Measurements from ENCODE around the gene ASAP3. TPM values are rescaled to one million over a fixed set of nuclear protein-coding genes. Genes with fewer than 3 reads are reported as not detected.

The ASAP3 gene
- total RNA-seq, 1 experiment from 2014 or later: 12.1 TPM

DNA sequence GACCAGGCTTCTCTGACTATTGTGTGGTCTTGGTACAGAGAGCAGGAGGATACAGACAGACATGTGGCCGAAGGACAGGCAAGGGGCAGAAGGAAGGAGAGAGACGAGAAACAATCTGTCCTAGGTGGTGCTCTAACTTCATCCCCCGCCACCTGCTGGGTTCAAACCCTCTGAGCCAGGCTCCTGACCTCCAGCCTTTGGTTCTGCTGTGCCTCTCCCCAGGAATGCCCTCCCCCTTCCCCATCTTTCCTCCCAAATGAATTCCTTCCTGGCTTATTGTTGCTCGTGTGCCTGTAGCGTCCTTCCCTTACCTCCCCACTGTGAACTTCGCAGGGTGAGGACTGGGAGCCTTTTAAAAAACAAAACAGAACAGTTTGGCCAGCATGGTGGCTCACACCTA is 64.8 kb downstream of the ASAP3 start:
- Histone ChIP-seq H3K27me3 (replicated peaks; ENCODE audit: control insufficient read depth, insufficient read depth, low read length) (no peaks in the 10 kb centered on the region), H3K36me3 (ENCODE audit: control insufficient read depth, insufficient read depth, low read length) (no peaks in the 10 kb centered on the region), H3K4me3 (ENCODE audit: low read depth, low read length) (no peak overlapping the region), H3K9me3 (no peaks in the 10 kb centered on the region), H3K4me1 (peaks cover 7% of the 10 kb centered on the region)
- intact Hi-C loops (cut with micrococcal nuclease; ENCODE audit: unreplicated experiment): no loop called here
- Mint-ChIP-seq H3K9me3 (ENCODE audit: unreplicated experiment) (no peaks in the 10 kb centered on the region), H3K27me3 (ENCODE audit: insufficient read depth, unreplicated experiment) (no peaks in the 10 kb centered on the region), H3K4me1 (ENCODE audit: low read depth, unreplicated experiment) (peaks cover 7% of the 10 kb centered on the region), H3K27ac (ENCODE audit: unreplicated experiment) (no peak overlapping the region), H3K36me3 (ENCODE audit: insufficient read depth, unreplicated experiment) (peaks cover 10% of the 10 kb centered on the region), H3K4me3 (ENCODE audit: unreplicated experiment) (no peak overlapping the region)
- no TSS peak for BruUV-seq (replicated peaks)
- TF ChIP-seq CTCF (IDR thresholded peaks at IDR 0.05; ENCODE audit: insufficient read depth in 1 of 2, low read depth in 1 of 2, low read length in 1 of 2, severe bottlenecking in 1 of 2, unreplicated experiment in 1 of 2): no peak
- POLR2A ChIA-PET: no interaction called here
- CTCF ChIA-PET: no interaction called here
- DNase-seq: no peak

DNA sequence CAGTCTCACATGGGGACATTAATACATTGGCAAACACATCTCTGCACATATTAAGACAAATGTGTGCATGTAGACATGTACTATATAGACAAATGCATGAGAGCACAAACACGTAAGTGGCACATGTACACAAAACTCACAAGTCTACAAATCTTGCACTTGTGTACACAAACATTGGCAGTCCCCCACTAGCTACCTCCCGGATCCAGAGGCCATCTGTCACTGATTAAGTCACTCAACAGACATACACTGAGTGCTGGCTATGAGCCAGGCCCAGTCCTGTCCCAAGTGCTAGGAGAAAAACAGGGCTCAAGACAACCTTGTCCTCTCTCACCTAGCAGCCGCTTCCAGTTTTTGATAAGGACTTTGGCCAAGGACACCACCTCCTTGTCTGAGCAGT is 66.4 kb downstream of the ASAP3 start:
- CTCF ChIA-PET: no interaction called here

DNA sequence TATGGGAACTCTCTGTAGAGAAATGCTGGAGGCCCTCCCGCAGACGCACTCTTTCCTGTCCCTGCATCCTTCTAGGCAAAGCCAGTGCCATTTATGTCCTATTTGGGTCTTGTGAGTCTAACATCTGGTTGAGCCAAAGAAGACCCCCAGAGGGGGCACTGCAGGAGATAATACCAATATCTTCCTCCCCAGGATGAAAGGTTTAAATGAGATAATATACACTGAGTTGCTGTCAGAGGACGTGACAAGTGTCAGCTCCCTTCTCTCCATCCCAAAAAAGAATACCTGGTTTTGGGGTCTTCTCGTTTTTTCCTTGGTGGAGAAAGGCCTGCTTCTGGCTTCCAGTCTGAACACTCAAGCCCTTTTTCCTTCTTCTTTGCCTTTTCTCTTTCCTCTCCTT is 67.0 kb downstream of the ASAP3 start:
- Mint-ChIP-seq H3K27ac (ENCODE audit: unreplicated experiment) (no peak overlapping the region), H3K4me1 (ENCODE audit: low read depth, unreplicated experiment) (no peaks in the 10 kb centered on the region), H3K27me3 (ENCODE audit: insufficient read depth, unreplicated experiment) (no peaks in the 10 kb centered on the region), H3K9me3 (ENCODE audit: unreplicated experiment) (no peaks in the 10 kb centered on the region), H3K4me3 (ENCODE audit: unreplicated experiment) (no peak overlapping the region), H3K36me3 (ENCODE audit: insufficient read depth, unreplicated experiment) (no peaks in the 10 kb centered on the region)
- ChIA-PET POLR2A (no interaction called here), CTCF (no interaction called here)
- intact Hi-C loops (cut with micrococcal nuclease; ENCODE audit: unreplicated experiment): no loop called here
- no TSS peak for BruUV-seq (replicated peaks)
- Histone ChIP-seq H3K4me3 (ENCODE audit: low read depth, low read length) (no peak overlapping the region), H3K9me3 (no peaks in the 10 kb centered on the region), H3K4me1 (no peaks in the 10 kb centered on the region), H3K36me3 (ENCODE audit: control insufficient read depth, insufficient read depth, low read length) (no peaks in the 10 kb centered on the region), H3K27me3 (replicated peaks; ENCODE audit: control insufficient read depth, insufficient read depth, low read length) (no peaks in the 10 kb centered on the region)
- no peak for TF ChIP-seq CTCF (IDR thresholded peaks at IDR 0.05; ENCODE audit: insufficient read depth in 1 of 2, low read depth in 1 of 2, low read length in 1 of 2, severe bottlenecking in 1 of 2, unreplicated experiment in 1 of 2)
- no peak for DNase-seq

More for the DNA sequence above, 66.4 kb downstream of the ASAP3 start:
- Histone ChIP-seq H3K4me3 (ENCODE audit: low read depth, low read length) (no peak overlapping the region), H3K4me1 (no peaks in the 10 kb centered on the region), H3K36me3 (ENCODE audit: control insufficient read depth, insufficient read depth, low read length) (no peaks in the 10 kb centered on the region), H3K27me3 (replicated peaks; ENCODE audit: control insufficient read depth, insufficient read depth, low read length) (no peaks in the 10 kb centered on the region), H3K9me3 (no peaks in the 10 kb centered on the region)
- Mint-ChIP-seq H3K4me3 (ENCODE audit: unreplicated experiment) (no peak overlapping the region), H3K36me3 (ENCODE audit: insufficient read depth, unreplicated experiment) (no peaks in the 10 kb centered on the region), H3K9me3 (ENCODE audit: unreplicated experiment) (no peaks in the 10 kb centered on the region), H3K4me1 (ENCODE audit: low read depth, unreplicated experiment) (no peaks in the 10 kb centered on the region), H3K27me3 (ENCODE audit: insufficient read depth, unreplicated experiment) (no peaks in the 10 kb centered on the region), H3K27ac (ENCODE audit: unreplicated experiment) (no peak overlapping the region)
- POLR2A ChIA-PET: no interaction called here
- DNase-seq: no peak
- intact Hi-C loops (cut with micrococcal nuclease; ENCODE audit: unreplicated experiment): no loop called here
- TF ChIP-seq CTCF (IDR thresholded peaks at IDR 0.05; ENCODE audit: insufficient read depth in 1 of 2, low read depth in 1 of 2, low read length in 1 of 2, severe bottlenecking in 1 of 2, unreplicated experiment in 1 of 2): no peak
- BruUV-seq (replicated peaks): no TSS peak
